SK-MEL-5 (cell line): Measurements from ENCODE around the gene TOM1. TPM values are rescaled to one million over a fixed set of nuclear protein-coding genes. Genes with fewer than 3 reads are reported as not detected.

ENCODE experiments used
- DNase-seq: peaks from one replicate; pipeline ENCODE4 v3.0.0-alpha.2; 2016; ENCODE audit warnings: low read depth, low spot score
- in situ Hi-C: cut with HindIII; loops from 2 replicates; pipeline ENCODE4 v1.10.0; 2016; ENCODE audit warnings: low sequenced_read_pairs, high pct_unique_total_duplicates, low pct_unique_long_range_greater_than_20kb
- small RNA-seq, 2 experiments: library from RNA; depleted of rRNA; stranded (forward); fragments of <200 nt; gene quantifications; one replicate each; pipeline ENCODE3, GENCODE V24; 2014
- total RNA-seq: library from RNA; depleted of rRNA; stranded (reverse); fragments of >200 nt; shearing (Covaris generic); gene quantifications from 2 replicates; pipeline ENCODE4 v1.2.3, GENCODE V29; 2014; rRNA removed

Gene TOM1
- total RNA-seq, 1 experiment from 2014 or later, result 73.1 TPM

DNA sequence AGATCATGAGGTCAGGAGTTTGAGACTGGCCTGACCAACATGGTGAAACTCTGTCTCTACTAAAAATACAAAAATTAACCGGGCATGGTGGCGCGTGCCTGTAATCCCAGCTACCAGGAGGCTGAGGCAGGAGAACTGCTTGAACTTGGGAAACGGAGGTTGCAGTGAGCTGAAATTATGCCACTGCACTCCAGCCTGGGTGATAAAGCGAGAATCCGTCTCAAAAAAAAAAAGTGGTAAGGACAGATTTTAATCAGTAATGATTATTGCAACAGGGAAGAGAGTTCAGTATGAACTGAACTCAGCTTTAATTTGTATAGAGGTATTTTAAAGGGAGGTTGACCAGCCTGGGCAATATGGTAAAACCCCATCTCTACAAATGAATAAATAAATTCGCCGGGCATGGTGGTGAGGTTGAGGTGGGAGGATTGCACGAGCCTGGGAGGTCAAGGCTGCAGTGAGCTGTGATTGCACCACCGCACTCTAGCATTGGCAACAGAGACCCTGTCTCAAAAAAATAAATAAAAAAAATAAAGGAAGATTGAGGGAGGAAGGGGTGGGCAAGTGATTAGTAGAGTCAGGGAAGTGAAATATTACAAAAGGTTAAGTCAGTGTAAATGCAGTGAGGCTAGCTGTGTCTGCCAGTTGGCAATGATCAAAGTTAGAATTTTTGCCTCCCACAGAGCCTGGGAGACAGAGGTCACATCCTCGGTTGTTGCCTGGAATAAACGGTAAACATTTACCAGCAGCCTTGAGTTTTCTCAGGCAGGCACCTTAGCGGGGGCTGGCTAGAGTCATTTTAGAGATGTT lies 97.6 kb downstream of the TOM1 start:
- no peak for DNase-seq
- in situ Hi-C loops, result no loop called here

Small RNA genes lying within 50 kb of the gene (small RNA-seq; reads per million reads assigned to genes)
- gene MIR3909, result 0.10 to 2.7 reads per million in 2 experiments
- gene MIR6069, result 0 reads per million in 2 experiments

Other genes starting within 250 kb of the TOM1 start
- not detected in 2 replicates for gene ISX, start 233.7 kb upstream of the TOM1 start, total RNA-seq
- gene HMGXB4, start 42.4 kb upstream of the TOM1 start, total RNA-seq, result 15.1 and 16.9 TPM in 2 replicates
- 45.3 and 49.0 TPM in 2 replicates for gene HMOX1, start 81.2 kb downstream of the TOM1 start, total RNA-seq
- gene MCM5, start 100.2 kb downstream of the TOM1 start, total RNA-seq, result 64.2 TPM in 2 replicates
- gene RASD2, start 240.9 kb downstream of the TOM1 start, total RNA-seq, result 0.37 TPM in 2 replicates